Keratinocyte (primary cell): ENCODE measurements around the gene SLC17A2.

Experiments
- EZH2 ChIP-seq: IDR thresholded peaks from one replicate; pipeline ENCODE4 v1.6.1; 2012; ENCODE audit warnings: inconsistent platforms, mild to moderate bottlenecking, low read length, moderate library complexity
- TF ChIP-seq, protein P1 (sequence below), 3 experiments: IDR thresholded peaks in 1 of 3; conservative IDR thresholded peaks in 1 of 3; optimal IDR thresholded peaks in 1 of 3; 2 replicates in 2 of 3; 3 replicates in 1 of 3; pipeline versions ENCODE3 to v1.5.1; 2011; ENCODE audit warnings: low read length in 3 of 3, mild to moderate bottlenecking in 3 of 3, moderate library complexity in 2 of 3, control low read depth in 1 of 3, inconsistent platforms in 1 of 3; ENCODE audit not compliant: insufficient read depth in 2 of 3; ENCODE audit errors: extremely low read depth in 1 of 3

DNA sequence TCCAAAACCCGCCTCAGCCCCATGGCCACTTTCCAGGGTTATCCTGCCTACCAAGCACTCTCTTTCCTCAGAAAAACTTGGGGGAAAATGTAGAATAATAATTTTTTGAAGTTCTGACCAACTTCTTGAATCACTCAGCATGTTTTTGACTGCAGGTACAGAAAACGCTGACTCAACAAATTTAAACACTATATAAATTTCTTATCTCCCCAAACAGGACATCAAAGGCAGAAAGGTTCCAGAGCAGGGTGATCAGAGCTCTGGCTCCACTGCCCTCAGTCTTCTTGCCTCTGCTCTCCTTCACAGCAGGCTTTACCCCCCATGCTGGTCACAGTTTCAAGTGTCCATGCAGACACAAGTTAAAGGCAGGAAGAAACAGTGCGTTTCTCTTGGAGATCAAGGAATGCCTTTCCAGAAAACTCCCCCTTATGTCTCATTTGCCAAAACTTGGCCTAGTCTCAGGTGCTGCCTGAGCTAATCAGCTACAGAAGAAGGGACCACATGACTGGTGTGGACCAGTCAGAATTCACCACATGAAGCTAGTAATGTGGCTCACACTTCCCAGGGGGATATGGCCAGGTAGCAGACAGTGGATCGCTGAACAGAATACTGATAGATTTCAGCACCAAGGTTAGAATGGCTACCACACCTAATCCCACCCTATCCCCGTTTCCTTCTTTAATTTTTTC is 32.1 kb downstream of the SLC17A2 start:
- TF ChIP-seq, protein P1, sequence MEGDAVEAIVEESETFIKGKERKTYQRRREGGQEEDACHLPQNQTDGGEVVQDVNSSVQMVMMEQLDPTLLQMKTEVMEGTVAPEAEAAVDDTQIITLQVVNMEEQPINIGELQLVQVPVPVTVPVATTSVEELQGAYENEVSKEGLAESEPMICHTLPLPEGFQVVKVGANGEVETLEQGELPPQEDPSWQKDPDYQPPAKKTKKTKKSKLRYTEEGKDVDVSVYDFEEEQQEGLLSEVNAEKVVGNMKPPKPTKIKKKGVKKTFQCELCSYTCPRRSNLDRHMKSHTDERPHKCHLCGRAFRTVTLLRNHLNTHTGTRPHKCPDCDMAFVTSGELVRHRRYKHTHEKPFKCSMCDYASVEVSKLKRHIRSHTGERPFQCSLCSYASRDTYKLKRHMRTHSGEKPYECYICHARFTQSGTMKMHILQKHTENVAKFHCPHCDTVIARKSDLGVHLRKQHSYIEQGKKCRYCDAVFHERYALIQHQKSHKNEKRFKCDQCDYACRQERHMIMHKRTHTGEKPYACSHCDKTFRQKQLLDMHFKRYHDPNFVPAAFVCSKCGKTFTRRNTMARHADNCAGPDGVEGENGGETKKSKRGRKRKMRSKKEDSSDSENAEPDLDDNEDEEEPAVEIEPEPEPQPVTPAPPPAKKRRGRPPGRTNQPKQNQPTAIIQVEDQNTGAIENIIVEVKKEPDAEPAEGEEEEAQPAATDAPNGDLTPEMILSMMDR (optimal IDR thresholded peaks at IDR 0.05 in 1 of 3, IDR thresholded peaks at IDR 0.05 in 1 of 3, conservative IDR thresholded peaks at IDR 0.05 in 1 of 3; ENCODE audit: extremely low read depth in 1 of 3, insufficient read depth in 2 of 3, low read length in 3 of 3): no peak
- no peak for TF ChIP-seq EZH2
